Fibroblast of the aortic adventitia (primary cell): ENCODE results near the gene DKC1. TPM values are rescaled to one million over a fixed set of nuclear protein-coding genes. Genes with fewer than 3 reads are reported as not detected.

ENCODE experiments used
- DNase-seq: peaks from one replicate; pipeline ENCODE4 v3.0.0-alpha.2; 2010; ENCODE audit warnings: low read depth
- H3K4me3 ChIP-seq: 2 replicates; pipeline ENCODE4 v1.5.1; 2011; ENCODE audit warnings: low read depth, mild to moderate bottlenecking, control low read depth, low read length, moderate library complexity
- total RNA-seq: library from RNA; depleted of rRNA; stranded (reverse); fragments of >200 nt; gene quantifications from 2 replicates; pipeline ENCODE4 v1.2.3, GENCODE V29; 2012; ENCODE audit warnings: low replicate concordance
- TF ChIP-seq, protein P1 (sequence below): IDR thresholded peaks from 2 replicates; pipeline ENCODE4 v1.5.1; 2011; ENCODE audit warnings: mild to moderate bottlenecking, low read length, control low read depth, inconsistent platforms; ENCODE audit not compliant: insufficient read depth

DKC1 gene
- total RNA-seq, 1 donor = 36.5 TPM

DNA sequence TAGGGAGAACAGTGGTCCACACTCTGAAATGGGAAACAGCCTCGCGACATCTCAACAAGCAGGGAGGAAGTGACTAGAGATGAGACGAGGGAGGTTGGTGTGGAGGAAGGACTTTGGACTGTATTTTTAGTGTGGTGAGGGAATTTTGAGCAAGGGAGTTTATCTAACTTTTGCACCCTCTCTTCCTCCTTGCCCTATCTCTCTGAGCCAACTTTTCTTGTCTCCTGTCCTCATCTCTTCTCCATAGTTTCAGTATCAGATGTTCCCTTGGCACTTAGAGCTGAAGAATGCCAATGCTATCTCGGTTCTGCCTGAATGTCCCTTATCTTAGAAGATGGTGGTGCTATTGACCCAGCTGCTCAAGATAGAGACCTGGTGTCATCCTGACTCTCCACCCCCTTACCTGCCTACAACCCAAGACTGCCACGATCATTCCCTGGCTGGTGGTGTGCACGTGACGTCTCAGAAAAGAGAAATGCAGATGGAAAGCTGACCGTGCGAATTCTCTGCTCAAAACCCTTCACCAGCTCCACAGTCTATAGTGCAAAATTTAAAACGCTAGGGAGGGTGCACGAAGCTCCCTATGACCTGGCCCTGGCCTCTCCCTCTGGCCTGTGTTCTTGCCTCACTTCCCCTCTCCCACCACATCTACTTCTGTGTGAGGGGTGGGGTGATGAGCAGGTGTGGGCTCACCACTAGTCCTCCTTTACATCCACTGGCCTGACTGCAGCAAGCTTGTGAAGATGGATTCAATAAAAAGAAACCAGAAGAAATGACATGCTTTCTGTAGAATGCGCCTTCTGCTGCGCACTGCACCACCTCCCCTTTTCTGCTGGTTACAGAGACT is 21.7 kb downstream of the DKC1 start:
- no peak for DNase-seq
- TF ChIP-seq, protein P1, sequence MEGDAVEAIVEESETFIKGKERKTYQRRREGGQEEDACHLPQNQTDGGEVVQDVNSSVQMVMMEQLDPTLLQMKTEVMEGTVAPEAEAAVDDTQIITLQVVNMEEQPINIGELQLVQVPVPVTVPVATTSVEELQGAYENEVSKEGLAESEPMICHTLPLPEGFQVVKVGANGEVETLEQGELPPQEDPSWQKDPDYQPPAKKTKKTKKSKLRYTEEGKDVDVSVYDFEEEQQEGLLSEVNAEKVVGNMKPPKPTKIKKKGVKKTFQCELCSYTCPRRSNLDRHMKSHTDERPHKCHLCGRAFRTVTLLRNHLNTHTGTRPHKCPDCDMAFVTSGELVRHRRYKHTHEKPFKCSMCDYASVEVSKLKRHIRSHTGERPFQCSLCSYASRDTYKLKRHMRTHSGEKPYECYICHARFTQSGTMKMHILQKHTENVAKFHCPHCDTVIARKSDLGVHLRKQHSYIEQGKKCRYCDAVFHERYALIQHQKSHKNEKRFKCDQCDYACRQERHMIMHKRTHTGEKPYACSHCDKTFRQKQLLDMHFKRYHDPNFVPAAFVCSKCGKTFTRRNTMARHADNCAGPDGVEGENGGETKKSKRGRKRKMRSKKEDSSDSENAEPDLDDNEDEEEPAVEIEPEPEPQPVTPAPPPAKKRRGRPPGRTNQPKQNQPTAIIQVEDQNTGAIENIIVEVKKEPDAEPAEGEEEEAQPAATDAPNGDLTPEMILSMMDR = no peak
- no peak overlapping the region for H3K4me3 ChIP-seq

GRCh38 chrX:154785716-154786115 is 23.1 kb downstream of the DKC1 start:
- TF ChIP-seq, protein P1 = no peak
- no peak overlapping the region for H3K4me3 ChIP-seq
- peak; percentile 43 for DNase-seq

- TF ChIP-seq, protein P1 = no peak
These were observed 28.8 kb downstream of the DKC1 start for GRCh38 chrX:154791467-154791866.

GRCh38 chrX:154791939-154792338 is 29.3 kb downstream of the DKC1 start:
- no peak overlapping the region for H3K4me3 ChIP-seq
- no peak for DNase-seq
- TF ChIP-seq, protein P1 = no peak

More at GRCh38 chrX:154791467-154791866, 28.8 kb downstream of the DKC1 start:
- H3K4me3 ChIP-seq = no peak overlapping the region
- no peak for DNase-seq

DNA sequence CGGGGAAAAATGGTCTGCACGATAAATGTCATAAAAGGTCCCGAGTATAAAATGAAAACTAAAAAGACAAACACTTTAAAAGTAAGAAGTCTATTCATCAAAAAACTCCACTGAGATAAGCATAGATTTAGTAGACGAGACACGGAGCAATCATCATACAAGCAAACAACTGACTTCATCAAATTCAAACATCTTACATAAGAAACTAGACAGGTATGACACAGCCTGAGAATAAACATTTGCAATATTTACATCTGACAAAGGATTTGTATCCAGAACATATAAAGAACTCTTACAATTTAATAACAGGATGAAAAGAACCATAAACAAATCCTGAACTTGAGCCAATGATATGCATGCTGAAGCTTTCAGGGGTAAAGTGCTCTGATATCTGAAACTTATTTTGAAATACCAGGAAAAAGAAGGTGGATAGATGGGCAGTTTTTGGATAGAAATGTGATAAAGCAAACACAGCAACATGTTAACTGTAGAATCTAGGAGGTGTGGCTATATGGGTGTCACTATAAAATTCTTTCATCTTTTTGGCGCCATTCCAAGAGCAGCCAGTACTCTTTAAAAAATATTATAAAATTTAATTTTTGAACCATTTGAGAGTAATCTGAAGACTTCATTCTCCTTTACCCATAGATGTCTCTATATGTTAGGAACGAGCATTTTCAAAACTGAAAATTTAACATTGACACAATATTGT is 30.6 kb downstream of the DKC1 start:
- H3K4me3 ChIP-seq = no peak overlapping the region
- DNase-seq = no peak
- TF ChIP-seq, protein P1 = no peak

DNA sequence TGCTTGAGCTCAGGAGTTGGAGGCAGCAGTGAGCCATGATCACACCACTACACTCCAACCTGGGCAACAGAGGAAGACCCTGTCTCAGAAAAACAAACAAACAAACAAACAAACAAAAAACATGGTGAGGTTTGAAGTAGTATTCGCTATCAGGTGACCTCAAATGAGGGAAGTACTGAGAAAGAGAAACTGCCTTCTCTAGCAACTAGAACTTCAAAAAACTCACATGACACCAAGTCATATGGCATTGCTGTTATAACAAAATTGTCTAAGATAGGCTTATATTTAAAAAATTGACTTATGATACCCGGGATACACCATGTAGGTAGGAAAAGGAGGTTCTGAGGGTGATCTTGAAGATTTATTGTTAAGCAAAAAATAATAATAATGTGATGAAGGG is 32.4 kb downstream of the DKC1 start:
- TF ChIP-seq, protein P1 = no peak
- H3K4me3 ChIP-seq = no peak overlapping the region
- DNase-seq = no peak
